AG04449 (cell line): ENCODE results near the gene SUFU.

Source experiments
- CTCF ChIA-PET: fragments of 350-600 bp; formaldehyde crosslinking; extraction: SDS; loops from one replicate; lab custom pipeline; 2021; ENCODE audit warnings: antibody characterized with exemption; lab: Yijun Ruan, JAX
- POLR2A ChIA-PET: fragments of 400-600, 350-600 bp; formaldehyde crosslinking; extraction: SDS; loops from one replicate; lab custom pipeline; 2020; ENCODE audit warnings: antibody characterized with exemption, inconsistent platforms; lab: Yijun Ruan, JAX
- DNase-seq: peaks from one replicate; pipeline ENCODE4 v3.0.0-alpha.2; 2010; ENCODE audit warnings: low read depth, low spot score
- H3K4me3 ChIP-seq: 2 replicates; pipeline ENCODE4 v1.5.1; 2011; ENCODE audit warnings: low read depth, mild to moderate bottlenecking, control low read depth, low read length
- CTCF ChIP-seq: IDR thresholded peaks from one replicate; pipeline ENCODE4 v1.5.1; 2011; ENCODE audit warnings: mild to moderate bottlenecking, moderate library complexity, low read length, control low read depth, inconsistent platforms; ENCODE audit not compliant: insufficient read depth; ENCODE audit errors: missing control alignments

SUFU gene

GRCh38 chr10:102579328-102579727 lies 75.6 kb downstream of the SUFU start:
- TF ChIP-seq CTCF: no peak
- no peak for DNase-seq
- ChIA-PET CTCF (interaction anchor here (0.7 to 10.0 kb wide), 9 partner anchors 16 to 349 kb away, joined by 3 to 300 read pairs (median 4); partner anchors contain the start of genes ACTR1A and SUFU), POLR2A (no interaction called here)
- 0 out of 2 replicates have a peak overlapping the region, but pooled peaks have one; percentile 7 for H3K4me3 ChIP-seq

GRCh38 chr10:102580230-102580629 lies 76.5 kb downstream of the SUFU start:
- no peak for TF ChIP-seq CTCF
- no peak for DNase-seq
- ChIA-PET POLR2A (no interaction called here), CTCF (interaction anchor here (0.5 to 10.0 kb wide), 9 partner anchors 9 to 349 kb away, joined by 3 to 300 read pairs (median 6); partner anchors contain the start of genes ACTR1A and SUFU)
- no peak overlapping the region for H3K4me3 ChIP-seq

GRCh38 chr10:102581401-102581800 lies 77.6 kb downstream of the SUFU start:
- ChIA-PET CTCF (interaction anchor here (0.6 to 10.0 kb wide), 13 partner anchors 9 to 187 kb away, joined by 3 to 300 read pairs (median 27); partner anchors contain the start of genes ACTR1A and SUFU), POLR2A (no interaction called here)
- TF ChIP-seq CTCF: no peak
- H3K4me3 ChIP-seq: no peak overlapping the region
- no peak for DNase-seq

GRCh38 chr10:102581981-102582580 lies 78.3 kb downstream of the SUFU start:
- CTCF ChIA-PET: interaction anchor here (0.9 to 10.0 kb wide), 25 partner anchors 10 to 413 kb away, joined by 3 to 300 read pairs (median 7); partner anchors contain the start of genes ACTR1A, CUEDC2 and SUFU
- H3K4me3 ChIP-seq: no peak overlapping the region
- TF ChIP-seq CTCF: no peak
- POLR2A ChIA-PET: no interaction called here
- DNase-seq: no peak

- POLR2A ChIA-PET: interaction anchor here (1.0 to 1.3 kb wide), 2 partner anchors 17 to 79 kb away, joined by 3 to 8 read pairs; partner anchors contain the start of gene SUFU
- peak; percentile 81 for TF ChIP-seq CTCF
- CTCF ChIA-PET: interaction anchor here (0.6 to 10.0 kb wide), 58 partner anchors 11 to 415 kb away, joined by 3 to 300 read pairs (median 5); partner anchors contain the start of genes ACTR1A, CUEDC2, ELOVL3 and FBXL15
- DNase-seq: peak; percentile 49
- no peak overlapping the region for H3K4me3 ChIP-seq
Measured at GRCh38 chr10:102583435-102584417, 80.0 kb downstream of the SUFU start.
